ENCODE measurements around the gene CD248. TPM values are rescaled to one million over a fixed set of nuclear protein-coding genes. Genes with fewer than 3 reads are reported as not detected.
"Not testable (repeated sequence)": the region's sequence is repeated elsewhere in the genome, so short reads cannot be mapped to it uniquely, and the experiment has no call there.

CD248 gene
- total RNA-seq, 1 donor from 2014 or later, result under 0.01 TPM

DNA sequence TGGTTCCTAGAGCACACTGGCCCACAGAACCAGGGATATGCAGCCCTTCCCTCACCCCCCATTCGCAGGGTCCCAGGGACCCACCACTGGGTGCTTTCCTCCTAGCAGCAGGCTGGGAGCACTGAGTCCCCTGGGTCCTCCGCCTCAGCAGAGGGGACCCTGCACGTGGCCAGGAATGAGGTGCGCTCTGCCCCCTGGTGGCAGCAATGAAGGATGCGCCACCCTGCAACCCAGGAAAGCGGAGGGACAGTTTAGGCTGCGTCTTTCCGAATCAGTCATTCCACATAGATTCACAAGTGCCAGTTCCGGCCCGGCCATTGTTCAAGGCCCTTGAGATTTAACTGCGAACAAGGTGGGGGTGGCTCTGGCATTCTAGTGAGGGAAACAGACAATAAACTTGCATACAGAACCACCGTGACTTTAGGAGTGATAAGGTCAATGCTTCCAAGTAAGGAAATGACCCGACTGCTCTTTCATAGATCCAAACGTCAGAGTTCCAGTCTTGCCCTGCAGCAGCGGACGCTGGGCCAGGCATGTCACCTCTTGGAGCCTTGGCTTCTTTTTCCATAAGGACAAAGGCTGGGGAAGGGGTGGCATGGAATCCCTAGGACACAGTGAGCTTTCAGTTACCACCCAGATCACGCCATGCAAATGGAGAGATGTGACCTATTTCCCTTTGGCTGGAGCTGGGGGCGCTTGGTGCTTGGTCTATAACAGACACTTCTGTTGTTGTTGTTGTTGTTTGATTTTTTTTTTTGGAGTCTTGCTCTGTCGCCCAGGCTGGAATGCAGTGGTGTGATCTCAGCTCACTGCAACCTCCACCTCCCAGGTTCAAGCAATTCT is 11.7 kb upstream of the CD248 start:
- DNase-seq (ENCODE audit: low read depth in 2 of 2), result peak; percentile 69 to 79

DNA sequence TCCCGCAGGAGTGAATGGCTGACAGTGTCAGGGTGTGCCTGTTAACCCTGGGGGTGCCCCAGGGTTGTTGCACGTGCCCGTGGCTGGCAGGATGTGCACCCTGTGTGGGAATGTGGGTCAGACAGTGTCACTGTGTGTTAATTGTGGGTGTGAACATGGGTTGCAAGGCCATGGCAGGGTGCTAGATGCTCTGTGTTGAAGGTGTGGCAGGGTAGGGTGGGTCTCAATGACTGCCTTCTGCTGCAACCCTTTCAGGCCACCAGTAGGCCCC is 11.1 kb upstream of the CD248 start:
- DNase-seq (ENCODE audit: low read depth in 2 of 2), result no peak

DNA sequence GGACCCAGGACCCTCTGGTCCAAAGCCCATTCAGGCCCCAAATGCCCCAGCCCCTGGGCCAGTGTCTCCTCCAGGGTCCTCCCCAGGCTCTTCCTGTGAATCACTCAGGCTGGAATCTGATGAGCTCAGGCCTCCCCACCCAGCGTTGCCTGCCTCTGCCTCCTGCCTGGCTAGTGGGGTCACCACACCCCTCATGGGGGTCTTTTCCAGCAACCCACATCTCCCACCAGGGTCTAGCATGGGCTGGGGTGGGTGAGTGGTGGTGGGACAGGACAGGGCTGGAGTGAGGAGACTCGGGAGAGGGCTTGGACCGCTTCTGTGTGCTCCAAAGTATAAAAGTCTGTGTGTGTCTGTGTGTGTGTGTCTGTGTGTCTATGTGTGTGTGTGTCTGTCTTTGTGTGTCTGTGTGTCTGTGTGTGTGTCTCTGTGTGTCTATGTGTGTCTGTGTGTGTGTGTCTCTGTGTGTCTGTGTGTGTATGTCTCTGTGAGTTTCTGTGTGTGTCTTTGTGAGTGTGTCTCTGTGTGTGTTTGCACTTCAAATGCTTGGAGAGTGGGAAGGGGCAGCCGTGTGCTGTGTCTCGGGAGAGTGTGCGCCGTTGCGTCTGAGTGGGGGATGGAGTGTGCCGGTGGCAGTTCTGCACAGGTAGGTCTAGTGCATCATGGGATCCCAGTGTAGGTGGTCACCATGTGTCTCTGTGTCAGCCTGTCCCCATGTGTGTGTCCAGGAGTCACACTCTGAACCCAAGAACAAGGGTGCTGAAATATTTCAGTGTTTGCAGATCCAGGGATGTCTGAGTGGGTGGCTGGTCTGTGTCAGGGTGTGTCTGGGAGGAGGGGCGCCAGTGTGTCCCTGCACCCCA is 10.6 kb upstream of the CD248 start:
- peak in 1 of 2 donors; percentile 37 for DNase-seq (ENCODE audit: low read depth in 2 of 2)

DNA sequence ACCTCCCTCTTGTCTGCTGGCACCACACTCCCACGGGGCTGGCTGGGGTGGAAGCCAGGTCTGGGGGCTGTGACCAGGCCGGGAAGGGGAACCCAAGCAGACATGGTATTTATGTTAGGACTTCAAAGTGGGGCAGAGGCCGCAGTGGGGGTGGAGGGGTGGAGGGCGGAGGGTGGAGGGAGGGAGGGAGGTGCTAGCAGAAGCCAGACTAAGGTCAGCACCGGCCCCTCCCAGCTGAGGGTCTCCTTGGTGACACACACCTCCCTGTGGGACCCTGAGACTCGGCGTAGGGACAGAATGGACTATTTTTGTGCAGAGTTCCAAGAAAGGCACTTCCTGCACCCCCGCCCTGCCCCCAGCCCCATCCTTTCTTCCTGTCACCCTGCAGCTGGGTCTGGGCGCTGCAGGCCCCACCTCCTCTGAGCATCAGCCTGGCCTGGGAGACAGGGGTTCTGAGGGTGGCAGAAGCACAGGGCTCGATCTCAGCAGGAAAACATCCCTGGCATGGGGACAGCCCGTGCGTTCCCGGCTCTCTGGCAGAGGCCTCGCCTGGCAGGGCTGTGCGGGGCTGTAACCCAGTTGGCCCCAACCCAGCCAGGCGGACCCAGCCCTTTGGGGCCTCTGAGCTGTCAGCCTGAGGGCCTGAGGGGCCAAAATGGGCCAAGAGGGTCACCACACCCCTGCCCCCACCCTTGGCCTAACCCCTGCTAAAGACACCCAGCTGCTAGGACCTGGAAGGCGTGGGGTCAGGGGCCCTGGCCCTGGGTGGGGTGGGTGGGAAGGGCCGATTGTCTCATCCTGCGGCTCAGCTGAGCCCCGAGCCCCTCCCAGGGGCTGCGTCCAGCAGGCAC is 9.6 kb upstream of the CD248 start:
- DNase-seq (ENCODE audit: low read depth in 2 of 2), result no peak

DNA sequence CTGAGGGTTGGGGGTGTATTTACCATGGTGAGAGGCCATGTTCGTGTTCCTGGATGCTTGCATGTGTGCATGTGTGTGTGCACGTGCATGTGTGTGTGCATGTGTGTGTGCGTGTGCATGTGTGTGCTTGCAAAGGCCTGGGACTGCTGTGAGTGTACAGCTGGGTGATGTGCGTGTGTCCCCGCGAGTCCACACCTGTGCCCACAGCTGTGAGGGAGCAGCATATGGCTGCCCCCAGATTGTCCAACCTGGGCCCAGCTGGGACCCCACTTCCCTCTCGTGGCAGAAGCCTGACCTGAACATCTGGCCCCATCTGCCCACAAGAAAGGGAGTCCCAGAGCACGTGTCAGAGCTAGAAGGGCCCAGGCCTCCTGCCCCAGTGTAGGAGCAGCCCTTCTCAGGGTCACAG is 8.4 kb upstream of the CD248 start:
- DNase-seq (ENCODE audit: low read depth in 2 of 2), result no peak

DNA sequence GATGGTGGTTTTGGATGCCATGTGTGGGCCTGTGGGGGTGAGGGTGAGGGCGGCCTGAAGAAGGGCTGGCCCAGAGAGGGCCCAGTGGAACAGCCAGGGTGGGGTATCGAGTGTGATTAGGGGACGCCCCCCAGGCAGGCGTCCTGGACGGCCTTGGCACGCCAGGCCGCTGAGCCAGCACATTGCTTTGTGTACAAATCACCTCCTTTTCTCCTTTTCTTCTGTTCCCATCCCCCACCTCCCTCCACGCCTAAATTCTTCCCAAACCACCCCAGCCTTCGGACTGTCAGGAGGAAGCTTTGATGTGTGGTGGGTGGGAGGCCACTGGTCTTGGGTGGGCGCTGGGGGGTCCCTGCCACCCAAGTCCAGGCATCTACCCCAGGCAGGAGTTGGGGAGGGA is 7.8 kb upstream of the CD248 start:
- no peak for DNase-seq (ENCODE audit: low read depth in 2 of 2)

DNA sequence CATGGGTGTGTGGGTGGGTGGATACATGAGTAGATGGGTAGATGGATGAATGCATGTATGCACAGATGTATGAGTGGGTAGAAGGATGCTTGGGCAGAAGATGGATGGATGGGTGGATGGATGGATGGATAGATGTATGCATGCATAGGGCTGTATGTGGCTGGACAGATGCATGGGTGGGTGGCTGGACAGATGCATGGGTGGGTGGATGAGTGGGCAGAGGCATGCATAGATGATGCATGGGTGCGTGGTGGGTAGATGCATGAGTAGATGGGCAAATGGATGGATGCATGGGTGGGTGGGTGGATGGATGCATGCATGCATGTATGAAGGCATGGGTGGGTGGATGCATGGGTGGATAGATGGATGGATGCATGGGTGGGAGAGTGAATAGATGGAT is 6.8 kb upstream of the CD248 start:
- DNase-seq (ENCODE audit: low read depth in 2 of 2), result no peak

DNA sequence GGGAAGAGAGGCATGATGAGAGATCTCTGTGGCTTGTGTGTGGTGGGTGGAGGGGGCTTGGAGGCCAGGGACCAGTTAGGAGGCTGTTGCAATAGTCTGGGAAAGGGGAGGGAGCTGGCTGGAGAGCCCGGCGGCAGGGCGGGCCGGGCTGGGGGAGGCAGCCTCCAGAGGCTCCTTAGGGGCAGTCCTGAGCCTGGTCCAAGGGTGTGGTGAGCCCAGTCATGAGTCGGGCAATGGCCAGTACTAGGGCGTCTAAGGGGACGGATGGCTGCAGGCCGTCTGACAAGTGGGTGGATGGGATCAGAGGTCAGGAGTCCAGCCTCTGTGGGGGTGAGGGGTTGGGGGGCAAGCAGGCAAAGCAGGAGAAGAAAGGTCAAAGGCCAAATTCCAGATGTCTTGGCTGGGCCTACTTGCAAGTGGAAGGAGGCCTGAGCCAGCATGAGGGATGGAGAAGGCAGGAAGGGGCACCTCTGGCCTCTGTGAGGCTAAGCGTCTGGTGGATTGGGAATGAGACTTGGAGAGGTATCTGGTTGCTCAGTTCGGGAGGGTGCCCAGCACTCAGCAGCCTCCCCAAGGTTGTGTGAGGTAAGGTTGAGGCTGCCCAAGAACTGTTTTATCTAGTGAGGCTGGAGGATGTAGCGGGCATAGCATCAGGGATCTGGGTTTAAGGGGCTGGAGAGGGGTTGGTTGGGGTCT is 6.0 kb upstream of the CD248 start:
- no peak for DNase-seq (ENCODE audit: low read depth in 2 of 2)

DNA sequence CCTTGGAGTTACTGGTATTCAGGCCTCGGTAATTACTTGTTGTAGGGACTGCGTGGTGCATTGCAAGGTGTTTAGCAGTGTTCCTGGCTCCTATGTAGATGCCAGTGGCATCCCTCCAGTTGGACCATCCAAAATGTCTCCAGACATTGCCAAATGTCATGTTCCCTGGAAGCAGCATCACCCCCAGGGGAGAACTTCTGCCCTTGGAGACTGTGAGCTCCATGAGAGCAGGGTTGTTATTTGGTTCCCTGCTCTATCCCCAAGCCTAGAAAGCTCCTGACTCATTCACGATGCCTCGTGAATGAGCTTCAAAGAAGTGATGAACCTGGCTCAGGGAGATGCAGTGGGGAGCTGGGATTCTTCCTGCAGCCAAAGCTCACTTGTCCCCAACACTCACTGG is 4.8 kb upstream of the CD248 start:
- no peak for DNase-seq (ENCODE audit: low read depth in 2 of 2)

DNA sequence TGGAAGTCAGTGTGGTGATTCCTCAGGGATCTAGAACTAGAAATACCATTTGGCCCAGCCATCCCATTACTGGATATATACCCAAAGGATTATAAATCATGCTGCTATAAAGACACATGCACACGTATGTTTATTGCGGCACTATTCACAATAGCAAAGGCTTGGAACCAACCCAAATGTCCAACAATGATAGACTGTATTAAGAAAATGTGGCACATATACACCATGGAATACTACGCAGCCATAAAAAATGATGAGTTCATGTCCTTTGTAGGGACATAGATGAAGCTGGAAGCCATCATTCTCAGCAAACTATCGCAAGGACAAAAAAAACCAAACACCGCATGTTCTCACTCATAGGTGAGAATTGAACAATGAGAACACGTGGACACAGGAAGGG is 3.9 kb upstream of the CD248 start:
- not testable (repeated sequence) for DNase-seq (ENCODE audit: low read depth in 2 of 2)

DNA sequence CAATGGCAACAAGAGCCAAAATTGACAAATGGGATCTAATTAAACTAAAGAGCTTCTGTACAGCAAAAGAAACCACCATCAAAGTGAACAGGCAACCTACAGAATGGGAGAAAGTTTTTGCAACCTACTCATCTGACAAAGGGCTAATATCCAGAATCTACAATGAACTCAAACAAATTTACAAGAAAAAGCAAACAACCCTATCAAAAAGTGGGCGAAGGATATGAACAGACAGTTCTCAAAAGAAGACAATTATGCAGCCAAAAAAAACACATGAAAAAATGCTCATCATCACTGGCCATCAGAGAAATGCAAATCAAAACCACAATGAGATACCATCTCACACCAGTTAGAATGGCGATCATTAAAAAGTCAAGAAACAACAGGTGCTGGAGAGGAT is 3.4 kb upstream of the CD248 start:
- not testable (repeated sequence) for DNase-seq (ENCODE audit: low read depth in 2 of 2)

DNA sequence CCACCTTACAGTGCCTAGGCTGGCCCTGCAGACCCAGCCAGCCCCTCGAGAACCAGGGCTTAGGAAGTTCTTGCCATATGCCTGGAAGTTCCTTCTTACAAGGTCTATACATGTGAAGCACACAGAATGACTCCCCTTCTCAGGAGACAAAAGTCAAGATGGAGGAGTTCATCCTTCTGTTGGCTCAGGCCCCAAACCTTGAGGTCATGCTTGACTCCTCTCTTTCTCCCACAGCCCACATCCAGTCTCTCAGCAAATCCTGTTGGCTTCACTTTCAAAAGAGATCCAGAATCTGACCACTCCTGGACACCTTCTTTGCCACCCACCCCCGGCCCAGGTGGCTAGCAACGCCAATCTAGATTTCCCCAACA is 1.7 kb upstream of the CD248 start:
- no peak for DNase-seq (ENCODE audit: low read depth in 2 of 2)

DNA sequence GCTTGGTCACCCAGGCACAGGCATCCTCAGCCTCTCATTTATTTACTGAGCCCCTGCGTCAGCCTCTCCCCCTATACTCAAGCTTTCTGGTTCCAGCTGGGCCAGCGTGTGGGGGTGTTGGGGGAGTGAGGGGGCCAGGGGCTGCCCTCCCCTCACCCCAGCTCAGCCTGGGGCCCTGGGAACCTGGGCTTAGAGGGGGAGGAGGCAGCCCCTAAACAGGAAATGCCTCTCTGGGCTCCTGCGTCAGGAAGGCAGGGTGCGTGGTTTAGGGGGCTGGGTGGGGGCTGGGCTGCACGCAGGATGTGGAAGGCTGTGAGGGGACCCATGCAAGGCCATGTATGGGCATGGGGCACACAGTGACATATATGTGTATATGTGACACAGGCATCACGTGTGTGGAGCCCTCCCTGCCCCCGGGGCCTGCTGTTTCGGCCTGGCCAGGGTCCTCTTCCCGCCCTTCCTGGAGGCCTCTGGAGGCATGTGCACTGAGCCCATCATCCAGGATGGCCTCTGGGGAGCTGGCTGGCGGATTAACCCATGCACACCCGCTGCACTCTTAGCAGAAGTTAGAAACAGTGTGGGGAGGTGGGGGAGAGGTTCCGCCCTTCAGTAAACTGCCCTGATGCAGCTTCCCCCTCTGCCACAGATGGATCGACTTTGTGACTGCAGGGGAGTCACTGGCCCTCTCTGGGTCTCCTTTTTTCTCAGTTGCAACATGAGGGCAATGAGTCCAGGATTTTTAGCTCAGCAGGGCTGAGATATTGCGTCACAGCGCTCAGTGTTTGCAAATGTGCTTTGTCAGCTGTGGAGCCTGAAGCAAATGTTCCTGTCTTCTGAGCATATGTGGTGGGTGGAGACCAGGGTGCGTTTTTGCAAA is 1.1 kb upstream of the CD248 start:
- DNase-seq (ENCODE audit: low read depth in 2 of 2), result no peak

DNA sequence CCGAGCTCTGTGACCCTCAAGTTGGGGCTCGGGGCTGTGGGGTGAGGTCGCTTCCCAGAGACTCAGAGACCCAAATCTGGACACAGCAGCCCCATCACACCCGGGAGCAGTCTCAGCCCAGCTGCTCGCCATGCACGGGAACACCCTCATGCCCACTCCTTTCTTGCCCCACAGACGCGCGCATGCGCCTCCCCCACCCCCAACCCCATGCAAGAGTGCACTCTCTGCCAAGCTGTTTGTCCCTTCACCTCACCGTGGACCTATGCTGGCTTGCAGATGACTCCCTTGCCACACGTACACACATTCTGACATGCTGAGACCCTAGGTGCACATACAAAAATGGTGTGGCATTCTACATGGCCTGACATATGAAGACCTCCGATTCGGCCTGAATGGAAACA is 478 bp upstream of the CD248 start:
- DNase-seq (ENCODE audit: low read depth in 2 of 2), result peak in 1 of 2 donors; percentile 22

DNA sequence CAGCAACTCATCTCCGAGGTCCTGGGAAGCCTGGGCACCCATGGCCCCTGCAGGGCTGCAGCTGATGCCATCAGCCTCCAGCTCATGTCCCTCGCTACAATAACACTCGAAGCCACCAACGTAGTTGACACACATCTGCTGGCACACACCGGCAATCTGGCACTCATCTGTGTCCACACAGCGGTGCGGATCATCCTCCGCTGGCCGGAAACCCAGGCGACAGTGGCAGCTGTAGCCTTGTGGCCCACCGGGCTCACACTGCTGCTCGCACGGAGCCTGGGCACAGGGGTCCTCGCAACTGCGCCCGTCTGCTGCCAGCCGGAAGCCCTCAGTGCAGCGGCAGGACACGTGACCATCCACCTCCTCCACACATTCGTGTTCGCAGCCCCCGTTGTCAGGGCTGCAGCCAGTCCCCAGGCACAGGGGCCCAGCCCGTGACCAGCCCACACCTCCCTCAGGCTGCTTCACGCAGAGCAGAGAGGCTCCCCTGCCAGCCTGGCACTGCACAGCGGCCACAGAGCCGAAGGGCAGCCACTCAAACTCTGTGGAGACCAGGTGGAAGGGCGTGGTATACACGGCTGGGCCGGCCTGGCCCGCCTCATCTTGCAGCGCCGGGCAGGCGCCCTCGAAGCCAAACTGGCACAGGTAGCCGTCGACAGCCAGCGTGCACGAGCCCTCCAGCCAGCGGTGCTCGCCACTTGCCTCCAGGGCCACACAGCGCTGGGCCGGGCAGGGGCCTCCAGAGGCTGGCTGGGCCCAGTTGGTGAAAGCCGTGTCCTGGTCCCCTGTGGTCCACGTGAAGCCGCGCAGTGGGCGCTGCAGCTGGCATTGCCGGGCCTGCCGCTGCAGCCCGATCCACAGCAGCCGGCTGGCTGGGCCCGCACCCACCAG is 678 bp downstream of the CD248 start:
- DNase-seq (ENCODE audit: low read depth in 2 of 2), result no peak

DNA sequence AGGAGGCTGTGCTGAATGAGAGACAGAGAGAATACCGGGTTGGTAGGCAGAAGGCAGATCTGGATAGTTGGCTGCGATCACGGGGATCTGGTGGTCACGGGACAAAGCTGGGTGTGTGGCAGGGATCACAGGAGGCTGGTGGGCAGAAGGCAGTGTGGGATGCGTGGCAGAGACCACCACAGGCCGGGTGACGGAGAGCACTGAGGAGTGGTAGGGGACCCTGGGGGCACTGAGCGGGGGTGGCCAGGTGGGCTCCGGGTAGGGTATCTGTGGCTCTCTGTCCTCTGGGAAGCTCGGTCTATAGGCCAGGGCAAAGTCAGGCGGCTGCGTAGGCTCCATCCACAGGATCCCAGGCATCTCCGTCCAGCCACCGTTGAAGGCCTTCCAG is 1.4 kb downstream of the CD248 start:
- no peak for DNase-seq (ENCODE audit: low read depth in 2 of 2)

DNA sequence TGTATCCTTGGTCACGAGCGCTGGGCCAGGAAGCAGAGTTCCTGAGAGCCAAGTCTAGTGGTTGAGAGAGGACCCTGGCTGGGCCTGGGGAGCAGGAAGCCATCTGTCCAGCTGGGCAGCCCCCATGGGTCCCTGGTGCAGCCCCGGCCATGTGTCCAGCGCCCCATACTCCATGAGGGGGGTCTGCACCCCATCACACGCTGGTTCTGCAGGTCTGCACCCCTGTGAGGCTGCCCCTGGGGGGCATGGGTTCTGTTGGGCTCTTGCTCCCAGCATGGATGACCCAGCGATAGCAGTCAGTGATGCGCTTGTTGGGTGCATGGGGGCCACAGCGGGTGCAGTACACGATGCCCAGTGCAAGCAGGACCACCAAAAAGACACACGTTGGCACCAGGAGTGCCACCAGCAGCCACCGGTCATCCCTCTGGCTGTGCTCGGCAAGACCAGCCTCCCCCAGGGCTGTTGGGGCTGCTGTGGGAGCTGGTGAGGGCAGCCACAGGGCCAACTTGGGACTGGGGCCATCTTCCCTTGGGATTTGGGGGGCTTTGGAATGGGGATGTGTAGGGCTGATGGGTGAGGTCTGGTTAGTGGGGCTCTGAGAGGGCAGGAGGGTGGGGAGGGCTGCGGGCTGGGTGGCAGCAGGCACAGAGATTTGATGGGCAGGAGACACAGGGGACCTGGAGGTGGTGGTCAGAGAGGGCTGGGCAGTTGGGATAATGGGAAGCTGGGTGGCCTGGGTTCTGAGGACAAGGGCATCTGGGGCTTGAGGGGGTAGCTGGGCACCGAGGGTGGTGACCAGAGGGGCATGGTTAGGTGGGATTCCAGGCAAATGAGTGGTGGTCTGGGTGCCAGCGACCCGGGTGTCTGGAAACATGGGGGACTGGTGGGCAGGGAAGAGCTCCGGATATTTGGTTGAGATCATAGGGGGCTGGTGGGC is 2.0 kb downstream of the CD248 start:
- DNase-seq (ENCODE audit: low read depth in 2 of 2), result no peak

DNA sequence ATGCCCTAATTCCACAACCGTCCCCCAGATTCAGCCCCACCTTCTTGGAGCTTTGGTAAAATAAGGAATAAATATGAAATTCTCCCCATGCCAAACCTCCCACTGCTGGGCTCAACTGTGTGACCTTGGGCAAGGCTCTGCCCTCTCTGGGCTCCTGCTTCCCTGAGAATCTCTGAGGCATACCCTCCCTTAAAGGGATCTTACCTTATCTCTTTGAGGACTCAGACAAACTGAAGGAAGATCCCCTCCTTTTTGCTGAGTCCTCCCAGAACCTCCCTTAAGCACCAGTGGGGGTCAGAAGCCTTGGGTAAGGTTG is 2.7 kb downstream of the CD248 start:
- DNase-seq (ENCODE audit: low read depth in 2 of 2), result no peak

All from lung microvascular endothelial cell (primary cell).